PFSK-1 (cell line): ENCODE results near the gene RIPOR2.

Experiments
- FOXP2 ChIP-seq: optimal IDR thresholded peaks from 2 replicates; pipeline ENCODE3; 2011; ENCODE audit warnings: borderline replicate concordance, control low read depth, inconsistent platforms; ENCODE audit not compliant: insufficient read depth; ENCODE audit errors: extremely low read length, extremely low read depth
- POLR2AphosphoS5 ChIP-seq: IDR thresholded peaks from 2 replicates; pipeline ENCODE4 v1.6.1; 2012; ENCODE audit warnings: low read depth, mild to moderate bottlenecking, control low read depth, low read length, moderate library complexity
- REST ChIP-seq, 2 experiments: IDR thresholded peaks; 2 replicates each; pipeline versions ENCODE4 v1.6.1 to v1.8.0; 2011 to 2012; ENCODE audit warnings: low read depth in 2 of 2, low read length in 2 of 2, control low read depth in 1 of 2, inconsistent platforms in 1 of 2, mild to moderate bottlenecking in 1 of 2, moderate library complexity in 1 of 2; ENCODE audit not compliant: insufficient read depth in 1 of 2
- SIN3A ChIP-seq: IDR thresholded peaks from 2 replicates; pipeline ENCODE4 v1.6.1; 2012; ENCODE audit warnings: mild to moderate bottlenecking, low read length, moderate library complexity, borderline replicate concordance; ENCODE audit not compliant: insufficient read depth
- TAF1 ChIP-seq: IDR thresholded peaks from 2 replicates; pipeline ENCODE4 v1.6.1; 2012; ENCODE audit warnings: low read length, control low read depth, borderline replicate concordance; ENCODE audit not compliant: insufficient read depth

Gene RIPOR2

DNA sequence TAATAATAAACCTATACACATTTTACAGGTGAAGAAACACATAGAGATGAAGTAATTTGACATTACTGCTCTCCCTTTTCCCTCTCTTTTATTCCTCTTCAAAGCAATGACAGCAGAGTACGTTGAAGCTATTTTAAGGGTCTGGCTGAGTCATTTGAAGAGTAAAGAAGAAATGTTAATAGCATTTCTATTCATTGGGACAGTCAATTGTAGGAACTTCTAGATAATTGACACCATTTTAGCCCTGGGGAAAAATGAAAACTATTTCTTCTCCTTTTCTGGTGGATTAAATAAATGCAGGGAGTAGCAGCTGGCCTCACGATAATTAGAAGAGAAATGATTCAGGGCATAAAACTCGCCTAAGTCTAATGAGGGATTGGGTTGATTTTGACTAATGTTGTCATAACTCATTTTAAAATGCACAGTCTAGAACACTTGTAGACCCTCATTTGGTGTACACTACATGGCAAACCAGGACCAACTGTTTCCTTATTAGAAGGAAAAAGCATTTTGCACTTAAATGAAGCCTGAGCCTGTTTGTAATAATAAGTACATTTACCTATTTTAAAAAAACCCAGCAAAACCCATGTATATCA, 48.1 kb downstream of the RIPOR2 start:
- no peak for TF ChIP-seq REST (IDR thresholded peaks at IDR 0.05; ENCODE audit: insufficient read depth in 1 of 2, low read depth in 2 of 2, low read length in 2 of 2)
- no peak for TF ChIP-seq TAF1
- no peak for TF ChIP-seq POLR2AphosphoS5
- TF ChIP-seq FOXP2: no peak
- no peak for TF ChIP-seq SIN3A

- TF ChIP-seq POLR2AphosphoS5 (no peak), REST (IDR thresholded peaks at IDR 0.05; ENCODE audit: insufficient read depth in 1 of 2, low read depth in 2 of 2, low read length in 2 of 2) (no peak), TAF1 (no peak), FOXP2 (no peak), SIN3A (no peak)
Measured at GRCh38 chr6:24883618-24884017, 52.1 kb downstream of the RIPOR2 start.

GRCh38 chr6:24882835-24883555, 52.8 kb downstream of the RIPOR2 start:
- no peak for TF ChIP-seq TAF1
- no peak for TF ChIP-seq POLR2AphosphoS5
- no peak for TF ChIP-seq REST (IDR thresholded peaks at IDR 0.05; ENCODE audit: insufficient read depth in 1 of 2, low read depth in 2 of 2, low read length in 2 of 2)
- no peak for TF ChIP-seq FOXP2
- no peak for TF ChIP-seq SIN3A

DNA sequence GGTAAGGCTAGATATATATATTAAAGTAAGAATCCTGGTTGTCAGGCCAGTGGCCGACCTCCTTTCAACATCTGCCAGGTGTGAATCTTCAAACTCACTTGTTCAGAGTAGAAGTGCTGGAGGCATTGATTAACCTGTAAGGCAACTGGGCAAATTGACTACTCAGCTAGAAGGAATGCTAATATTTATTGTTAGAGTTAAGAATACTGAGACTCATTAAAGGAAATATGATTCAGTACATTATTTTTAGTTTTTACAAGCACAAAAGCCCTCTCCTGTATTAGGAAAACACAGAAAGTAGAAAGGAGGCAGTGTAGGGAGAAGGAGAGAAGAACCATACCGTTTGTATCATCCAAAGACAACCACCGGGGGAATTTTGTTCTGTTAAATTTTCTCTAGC, 53.5 kb downstream of the RIPOR2 start:
- TF ChIP-seq REST (IDR thresholded peaks at IDR 0.05; ENCODE audit: insufficient read depth in 1 of 2, low read depth in 2 of 2, low read length in 2 of 2) (no peak), TAF1 (no peak), SIN3A (no peak), FOXP2 (no peak), POLR2AphosphoS5 (no peak)
